Hepatocyte (in vitro differentiated cells): ENCODE results near the gene PIK3R2. TPM values are rescaled to one million over a fixed set of nuclear protein-coding genes. Genes with fewer than 3 reads are reported as not detected.

ENCODE experiments used
- DNase-seq: peaks from one replicate; pipeline ENCODE4 v3.0.0-alpha.2; 2016; ENCODE audit warnings: low spot score
- H2AFZ ChIP-seq: fragments of 200-600 bp; sonication (generic); 2 replicates; pipeline ENCODE4 v1.6.0; 2016; ENCODE audit warnings: antibody characterized with exemption, mild to moderate bottlenecking
- H3K27ac ChIP-seq: fragments of 200-600 bp; sonication (generic); 2 replicates; pipeline ENCODE4 v1.5.1; 2016; ENCODE audit warnings: mild to moderate bottlenecking
- H3K27me3 ChIP-seq: fragments of 200-600 bp; sonication (generic); 2 replicates; pipeline ENCODE4 v1.6.1; 2016
- H3K36me3 ChIP-seq: fragments of 200-600 bp; sonication (generic); replicated peaks from 2 replicates; pipeline ENCODE4 v1.5.1; 2016; ENCODE audit warnings: low read depth; ENCODE audit not compliant: insufficient read depth
- H3K4me1 ChIP-seq: fragments of 200-600 bp; sonication (generic); 2 replicates; pipeline ENCODE4 v1.5.1; 2016; ENCODE audit warnings: mild to moderate bottlenecking, moderate library complexity; ENCODE audit not compliant: insufficient read depth
- H3K4me2 ChIP-seq: fragments of 200-600 bp; sonication (generic); 2 replicates; pipeline ENCODE4 v1.6.0; 2016
- H3K4me3 ChIP-seq: fragments of 200-600 bp; sonication (generic); 2 replicates; pipeline ENCODE4 v1.5.1; 2016; ENCODE audit warnings: mild to moderate bottlenecking
- H3K79me2 ChIP-seq: fragments of 200-600 bp; sonication (generic); 2 replicates; pipeline ENCODE4 v1.6.0; 2017; ENCODE audit warnings: mild to moderate bottlenecking
- H3K9me2 ChIP-seq: fragments of 200-600 bp; sonication (generic); replicated peaks from 2 replicates; pipeline ENCODE4 v1.6.0; 2017; ENCODE audit warnings: mild to moderate bottlenecking; ENCODE audit not compliant: insufficient read depth
- H3K9me3 ChIP-seq: fragments of 200-600 bp; sonication (generic); 2 replicates; pipeline ENCODE4 v1.5.1; 2016; ENCODE audit warnings: low read depth, mild to moderate bottlenecking
- H4K20me1 ChIP-seq: fragments of 200-600 bp; sonication (generic); 2 replicates; pipeline ENCODE4 v1.6.0; 2016; ENCODE audit warnings: mild to moderate bottlenecking; ENCODE audit not compliant: insufficient read depth, poor library complexity, severe bottlenecking
- CTCF ChIP-seq: fragments of 200-600 bp; sonication (generic); IDR thresholded peaks from 2 replicates; pipeline ENCODE4 v1.5.1; 2016; ENCODE audit warnings: antibody characterized with exemption, mild to moderate bottlenecking; ENCODE audit not compliant: poor library complexity
- EZH2 ChIP-seq: fragments of 200-600 bp; sonication (generic); IDR thresholded peaks from 2 replicates; pipeline ENCODE4 v1.6.1; 2016; ENCODE audit warnings: antibody characterized with exemption, mild to moderate bottlenecking, borderline replicate concordance
- EZH2phosphoT487 ChIP-seq: fragments of 200-600 bp; sonication (generic); IDR thresholded peaks from one replicate; pipeline ENCODE4 v1.6.1; 2018; ENCODE audit warnings: antibody characterized with exemption, mild to moderate bottlenecking, low read depth, moderate library complexity; ENCODE audit not compliant: unreplicated experiment, severe bottlenecking
- WGBS: methylation state at CpG from one replicate; pipeline ENCODE4 v1.1.6; 2016; ENCODE audit warnings: low lambda C conversion rate; ENCODE audit errors: missing lambda C conversion rate; 5-methylcytosine and 5-hydroxymethylcytosine counted together
- polyA plus RNA-seq: library from polyadenylated mRNA; unstranded; fragments of >200 nt; fragmentation: Nextera tagmentation; extraction: Ambion mirVana; gene quantifications from 2 replicates; pipeline ENCODE4 v1.2.1, GENCODE V29; 2016
- total RNA-seq: library from RNA; depleted of rRNA; stranded (reverse); fragments of >200 nt; gene quantifications from 2 replicates; pipeline ENCODE4 v1.2.3, GENCODE V29; 2014

PIK3R2 gene
- total and polyA plus RNA-seq, 2 experiments from 2014 or later: 29.9 to 52.2 TPM

GRCh38 chr19:18153556-18154134, 682 bp downstream of the PIK3R2 start:
- no peaks in the 10 kb centered on the region for H3K9me3 ChIP-seq
- H3K36me3 ChIP-seq: no peaks in the 10 kb centered on the region
- DNase-seq: peak; percentile 55
- no peaks in the 10 kb centered on the region for H4K20me1 ChIP-seq
- TF ChIP-seq EZH2phosphoT487 (no peak), CTCF (no peak), EZH2 (no peak)
- peaks cover 41% of the 10 kb centered on the region for H3K79me2 ChIP-seq
- peaks cover 22% of the 10 kb centered on the region for H3K4me1 ChIP-seq
- WGBS: 7% methylated on average over 14 of the region's 38 CpGs
- no peaks in the 10 kb centered on the region for H3K9me2 ChIP-seq
- H2AFZ ChIP-seq: peak overlapping the region; percentile 43
- H3K27me3 ChIP-seq: no peaks in the 10 kb centered on the region
- H3K4me3 ChIP-seq: peak overlapping the region; percentile 91
- H3K27ac ChIP-seq: peak overlapping the region; percentile 66
- peak overlapping the region; percentile 97 for H3K4me2 ChIP-seq

DNA sequence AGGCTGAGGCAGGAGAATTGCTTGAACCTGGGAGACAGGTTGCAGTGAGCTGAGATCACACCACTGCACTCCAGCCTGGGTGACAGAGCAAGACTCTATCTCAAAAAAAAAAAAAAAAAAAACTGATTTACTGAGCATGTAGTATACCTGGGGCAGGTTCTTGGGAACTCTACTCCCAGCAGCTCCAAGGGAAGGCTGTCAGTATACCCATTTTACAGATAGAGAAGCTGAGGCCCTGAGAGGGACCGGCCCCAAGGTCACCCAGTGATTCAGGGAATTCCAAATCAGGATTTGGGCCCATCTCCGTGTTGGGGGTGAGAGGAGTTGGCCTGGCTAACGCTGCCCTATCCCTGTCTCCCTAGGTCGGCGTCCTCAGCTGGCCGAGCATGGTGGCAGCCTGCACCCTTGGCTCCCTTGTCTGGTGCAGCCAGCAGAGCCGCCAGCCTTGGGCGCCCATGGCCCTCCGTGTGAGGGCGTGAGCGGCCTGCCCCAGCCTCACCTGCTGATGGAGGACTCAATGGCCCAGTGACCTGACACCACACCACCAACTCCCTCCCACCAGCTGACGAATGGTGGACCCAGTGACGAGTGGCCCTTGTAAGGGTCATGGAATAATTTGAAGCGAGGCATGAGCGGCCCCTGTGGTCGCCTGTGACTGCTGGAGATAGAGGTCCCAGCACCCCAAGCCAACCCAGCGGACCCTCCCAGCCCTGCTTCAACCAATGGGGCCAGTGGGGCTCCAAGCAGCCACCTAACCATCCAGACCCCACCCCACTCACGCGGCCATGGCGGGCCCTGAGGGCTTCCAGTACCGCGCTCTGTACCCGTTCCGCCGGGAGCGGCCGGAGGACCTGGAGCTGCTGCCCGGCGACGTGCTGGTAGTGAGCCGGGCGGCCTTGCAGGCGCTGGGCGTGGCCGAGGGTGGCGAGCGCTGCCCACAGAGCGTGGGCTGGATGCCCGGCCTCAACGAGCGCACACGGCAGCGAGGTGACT, 2.4 kb downstream of the PIK3R2 start:
- H3K27ac ChIP-seq: no peak overlapping the region
- no peaks in the 10 kb centered on the region for H3K9me3 ChIP-seq
- H2AFZ ChIP-seq: no peak overlapping the region
- no peaks in the 10 kb centered on the region for H4K20me1 ChIP-seq
- H3K4me1 ChIP-seq: peaks cover 22% of the 10 kb centered on the region
- H3K4me2 ChIP-seq: peak overlapping the region; percentile 3
- DNase-seq: peak; percentile 12
- H3K4me3 ChIP-seq: no peak overlapping the region
- H3K27me3 ChIP-seq: no peaks in the 10 kb centered on the region
- no peak for TF ChIP-seq EZH2phosphoT487
- TF ChIP-seq EZH2: no peak
- TF ChIP-seq CTCF: no peak
- no peaks in the 10 kb centered on the region for H3K36me3 ChIP-seq
- H3K9me2 ChIP-seq: no peaks in the 10 kb centered on the region
- peaks cover 44% of the 10 kb centered on the region for H3K79me2 ChIP-seq
- WGBS: 98% methylated on average over 41 of the region's 43 CpGs

GRCh38 chr19:18156268-18156667, 3.3 kb downstream of the PIK3R2 start:
- 95% methylated on average over 6 of the region's 6 CpGs for WGBS
- H3K4me1 ChIP-seq: peaks cover 25% of the 10 kb centered on the region
- TF ChIP-seq EZH2phosphoT487 (no peak), CTCF (no peak), EZH2 (no peak)
- peak overlapping the region; percentile 3 for H3K4me2 ChIP-seq
- H3K27me3 ChIP-seq: no peaks in the 10 kb centered on the region
- H3K4me3 ChIP-seq: no peak overlapping the region
- no peaks in the 10 kb centered on the region for H3K9me2 ChIP-seq
- peaks cover 5% of the 10 kb centered on the region for H4K20me1 ChIP-seq
- H2AFZ ChIP-seq: no peak overlapping the region
- H3K36me3 ChIP-seq: no peaks in the 10 kb centered on the region
- DNase-seq: no peak
- H3K9me3 ChIP-seq: no peaks in the 10 kb centered on the region
- no peak overlapping the region for H3K27ac ChIP-seq
- peaks cover 44% of the 10 kb centered on the region for H3K79me2 ChIP-seq
